ENCODE results near the gene MT1F.

DNA sequence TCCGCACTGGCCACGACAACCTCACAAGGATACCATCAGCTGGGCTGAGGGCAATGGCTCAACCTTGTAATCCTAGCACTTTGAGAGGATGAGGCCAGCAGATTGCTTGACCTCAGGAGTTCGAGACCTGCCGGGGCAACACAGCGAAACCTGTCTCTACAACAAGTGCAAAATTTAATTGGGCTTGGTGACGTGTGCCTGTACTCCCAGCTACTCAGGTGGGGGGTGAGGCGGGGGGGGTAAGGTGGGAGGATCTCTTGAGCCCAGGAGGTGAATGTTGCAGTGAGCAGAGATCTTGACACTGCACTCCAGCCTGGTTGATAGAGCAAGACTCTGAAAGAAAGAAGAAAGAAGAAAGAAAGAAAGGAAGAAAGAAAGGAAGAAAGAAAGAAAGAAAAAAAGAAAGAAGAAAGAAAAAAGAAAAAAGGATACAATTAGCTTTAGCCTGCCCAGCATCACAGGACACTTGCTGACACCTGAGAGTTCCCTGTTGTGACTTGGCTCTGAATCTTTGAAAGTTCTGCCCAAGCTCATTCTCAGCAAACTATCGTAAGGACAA is 37.3 kb upstream of the MT1F start:
- TF ChIP-seq CTCF (conservative IDR thresholded peaks at IDR 0.05 in 1 of 2, IDR thresholded peaks at IDR 0.05 in 1 of 2; ENCODE audit: extremely low read depth in 1 of 2, insufficient read depth in 1 of 2, low read depth in 1 of 2, low read length in 2 of 2) (no peak), EZH2 (IDR thresholded peaks at IDR 0.05; ENCODE audit: borderline replicate concordance, low read length) (no peak)
